Cardiac muscle cell (in vitro differentiated cells and primary cell): Measurements from ENCODE around the gene DTNA. TPM values are rescaled to one million over a fixed set of nuclear protein-coding genes. Genes with fewer than 3 reads are reported as not detected.

Experiments
- DNase-seq, 2 donors: peaks; one replicate each; pipeline versions ENCODE4 v3.0.0 to v3.0.0-alpha.2; 2010 to 2017; ENCODE audit warnings: low read depth in 1 of 2, low spot score in 1 of 2
- H3K27ac ChIP-seq: fragments of 200-600 bp; sonication (generic); 2 replicates; pipeline ENCODE4 v1.5.1; 2016
- H3K27me3 ChIP-seq: fragments of 200-600 bp; sonication (generic); 2 replicates; pipeline ENCODE4 v1.6.0; 2016; ENCODE audit warnings: control low read depth
- H3K36me3 ChIP-seq: fragments of 200-600 bp; sonication (generic); 2 replicates; pipeline ENCODE4 v1.5.1; 2016; ENCODE audit warnings: control low read depth
- H3K4me1 ChIP-seq: fragments of 200-600 bp; sonication (generic); 2 replicates; pipeline ENCODE4 v1.8.1; 2017; ENCODE audit warnings: low read depth, mild to moderate bottlenecking, mixed run types
- H3K4me3 ChIP-seq: fragments of 200-600 bp; sonication (generic); 2 replicates; pipeline ENCODE4 v1.5.1; 2016; ENCODE audit warnings: mild to moderate bottlenecking
- H3K9me3 ChIP-seq: fragments of 200-600 bp; sonication (generic); 2 replicates; pipeline ENCODE4 v1.5.1; 2017; ENCODE audit warnings: low read depth, mild to moderate bottlenecking, control low read depth
- polyA plus RNA-seq: library from polyadenylated mRNA; unstranded; fragments of >200 nt; fragmentation: Nextera tagmentation; extraction: Ambion mirVana; gene quantifications from 2 replicates; pipeline ENCODE4 v1.2.1, GENCODE V29; 2016
- total RNA-seq: library from RNA; depleted of rRNA; stranded (reverse); fragments of >200 nt; gene quantifications from 2 replicates; pipeline ENCODE4 v1.2.3, GENCODE V29; 2016
- TF ChIP-seq, protein P1 (sequence below): IDR thresholded peaks from 2 replicates; pipeline ENCODE4 v1.5.1; 2012; ENCODE audit warnings: low read depth, mild to moderate bottlenecking, low read length

DTNA gene
- total and polyA plus RNA-seq, 2 experiments from 2014 or later: 19.6 to 34.6 TPM

DNA sequence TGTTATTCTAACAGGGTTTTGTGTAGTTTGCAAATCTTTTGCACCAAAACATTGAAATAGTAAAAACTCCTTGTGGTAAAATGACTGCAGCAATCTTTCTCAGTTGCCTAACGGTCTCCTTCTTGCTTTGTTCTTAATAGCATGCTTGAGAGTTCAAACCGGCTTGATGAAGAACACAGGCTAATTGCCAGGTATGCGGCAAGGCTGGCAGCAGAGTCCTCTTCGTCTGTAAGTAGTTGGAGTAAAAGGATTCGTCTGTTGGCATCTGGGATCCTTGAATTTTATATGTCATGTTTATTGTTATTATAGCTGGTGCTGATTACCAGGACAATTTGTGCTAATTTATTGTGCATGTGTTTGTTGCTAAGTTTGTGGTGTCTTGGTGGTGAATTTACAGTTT is 138.1 kb downstream of the DTNA start:
- H3K4me3 ChIP-seq: no peak overlapping the region
- TF ChIP-seq, protein P1, sequence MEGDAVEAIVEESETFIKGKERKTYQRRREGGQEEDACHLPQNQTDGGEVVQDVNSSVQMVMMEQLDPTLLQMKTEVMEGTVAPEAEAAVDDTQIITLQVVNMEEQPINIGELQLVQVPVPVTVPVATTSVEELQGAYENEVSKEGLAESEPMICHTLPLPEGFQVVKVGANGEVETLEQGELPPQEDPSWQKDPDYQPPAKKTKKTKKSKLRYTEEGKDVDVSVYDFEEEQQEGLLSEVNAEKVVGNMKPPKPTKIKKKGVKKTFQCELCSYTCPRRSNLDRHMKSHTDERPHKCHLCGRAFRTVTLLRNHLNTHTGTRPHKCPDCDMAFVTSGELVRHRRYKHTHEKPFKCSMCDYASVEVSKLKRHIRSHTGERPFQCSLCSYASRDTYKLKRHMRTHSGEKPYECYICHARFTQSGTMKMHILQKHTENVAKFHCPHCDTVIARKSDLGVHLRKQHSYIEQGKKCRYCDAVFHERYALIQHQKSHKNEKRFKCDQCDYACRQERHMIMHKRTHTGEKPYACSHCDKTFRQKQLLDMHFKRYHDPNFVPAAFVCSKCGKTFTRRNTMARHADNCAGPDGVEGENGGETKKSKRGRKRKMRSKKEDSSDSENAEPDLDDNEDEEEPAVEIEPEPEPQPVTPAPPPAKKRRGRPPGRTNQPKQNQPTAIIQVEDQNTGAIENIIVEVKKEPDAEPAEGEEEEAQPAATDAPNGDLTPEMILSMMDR: no peak
- no peak for DNase-seq
- H3K27ac ChIP-seq: no peak overlapping the region
- H3K4me1 ChIP-seq: no peaks in the 10 kb centered on the region
- no peaks in the 10 kb centered on the region for H3K27me3 ChIP-seq
- H3K36me3 ChIP-seq: no peaks in the 10 kb centered on the region
- no peaks in the 10 kb centered on the region for H3K9me3 ChIP-seq

DNA sequence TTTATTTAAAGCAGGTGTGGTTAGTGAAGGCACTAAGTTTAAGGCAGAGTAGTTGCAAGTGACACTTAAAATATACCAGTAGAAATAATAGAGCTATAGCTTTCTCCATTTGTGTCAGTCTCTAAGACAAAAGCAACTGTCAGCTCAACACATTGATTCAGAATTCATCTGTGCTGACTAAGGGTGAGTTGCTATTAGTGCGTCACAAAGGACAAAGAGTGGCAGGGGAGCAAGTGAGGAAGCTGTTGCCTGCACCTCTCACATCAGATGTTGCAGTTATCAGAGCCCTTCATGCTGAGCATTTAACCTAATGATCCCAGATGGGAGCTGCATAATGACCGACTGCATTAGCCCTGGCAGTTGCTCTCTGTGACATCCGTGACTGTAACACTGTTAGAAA is 138.6 kb downstream of the DTNA start:
- Histone ChIP-seq H3K27ac (no peak overlapping the region), H3K4me1 (no peaks in the 10 kb centered on the region), H3K9me3 (no peaks in the 10 kb centered on the region), H3K36me3 (no peaks in the 10 kb centered on the region), H3K27me3 (no peaks in the 10 kb centered on the region), H3K4me3 (no peak overlapping the region)
- no peak for DNase-seq
- TF ChIP-seq, protein P1: no peak

DNA sequence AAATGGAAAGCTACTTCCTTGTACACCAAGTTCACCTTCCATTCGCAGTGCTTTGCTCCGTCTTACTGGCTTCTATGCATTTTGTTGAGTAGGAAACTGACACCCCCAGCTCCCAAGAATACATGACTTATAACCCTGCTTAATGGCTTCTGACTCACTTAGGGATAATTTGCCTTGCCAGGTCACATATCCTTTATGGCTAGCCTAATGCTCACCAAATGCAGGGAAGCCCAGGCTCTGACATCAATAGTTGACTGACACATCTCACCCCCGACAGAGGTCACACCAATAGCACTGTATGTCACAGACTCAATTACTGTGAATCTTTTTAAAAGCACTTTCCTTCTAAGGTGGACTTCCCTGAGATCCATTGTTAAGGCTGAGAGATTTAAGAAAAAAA is 147.2 kb downstream of the DTNA start:
- H3K9me3 ChIP-seq: no peaks in the 10 kb centered on the region
- TF ChIP-seq, protein P1: no peak
- no peak overlapping the region for H3K27ac ChIP-seq
- H3K4me1 ChIP-seq: no peaks in the 10 kb centered on the region
- H3K4me3 ChIP-seq: no peak overlapping the region
- DNase-seq: no peak
- H3K27me3 ChIP-seq: no peaks in the 10 kb centered on the region
- no peaks in the 10 kb centered on the region for H3K36me3 ChIP-seq

DNA sequence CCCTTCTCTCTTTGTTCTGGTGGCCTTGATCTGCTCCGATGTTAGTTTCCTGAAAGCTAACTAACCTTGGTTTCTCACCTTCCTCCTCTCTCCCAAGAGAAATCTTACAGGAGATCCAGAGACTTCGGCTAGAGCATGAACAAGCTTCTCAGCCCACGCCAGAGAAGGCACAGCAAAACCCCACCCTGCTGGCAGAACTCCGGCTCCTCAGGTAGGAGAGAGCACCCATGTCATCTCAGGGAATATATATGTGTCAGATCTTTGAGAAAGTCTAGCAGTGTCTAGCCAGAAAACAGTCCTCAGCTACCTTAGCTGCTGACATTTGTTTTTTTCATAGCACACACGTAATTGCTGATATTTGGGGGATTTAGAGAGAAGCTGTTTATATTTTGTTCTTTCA is 148.1 kb downstream of the DTNA start:
- H3K9me3 ChIP-seq: no peaks in the 10 kb centered on the region
- H3K4me3 ChIP-seq: no peak overlapping the region
- no peaks in the 10 kb centered on the region for H3K36me3 ChIP-seq
- TF ChIP-seq, protein P1: no peak
- no peak overlapping the region for H3K27ac ChIP-seq
- no peak for DNase-seq
- H3K27me3 ChIP-seq: no peaks in the 10 kb centered on the region
- H3K4me1 ChIP-seq: no peaks in the 10 kb centered on the region

DNA sequence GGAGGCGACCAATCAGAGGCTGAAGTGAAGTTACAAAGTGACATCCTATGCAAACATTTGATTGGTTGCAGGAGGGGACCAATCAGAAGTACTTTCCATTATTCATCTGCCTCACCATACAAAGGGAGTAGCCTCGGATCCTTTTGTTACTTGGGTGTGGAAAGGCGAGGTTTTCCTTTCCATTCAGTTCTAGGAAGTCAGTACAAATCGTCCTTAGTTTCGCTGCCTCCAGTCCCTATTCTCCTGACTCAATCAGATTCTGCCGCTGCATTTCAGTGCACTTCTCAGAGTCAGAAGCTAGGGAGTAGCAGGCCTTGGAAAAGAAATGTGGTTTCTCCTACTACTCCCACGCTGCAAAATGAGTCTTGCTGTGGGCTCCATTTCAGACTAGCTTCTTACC is 149.4 kb downstream of the DTNA start:
- TF ChIP-seq, protein P1: no peak

DNA sequence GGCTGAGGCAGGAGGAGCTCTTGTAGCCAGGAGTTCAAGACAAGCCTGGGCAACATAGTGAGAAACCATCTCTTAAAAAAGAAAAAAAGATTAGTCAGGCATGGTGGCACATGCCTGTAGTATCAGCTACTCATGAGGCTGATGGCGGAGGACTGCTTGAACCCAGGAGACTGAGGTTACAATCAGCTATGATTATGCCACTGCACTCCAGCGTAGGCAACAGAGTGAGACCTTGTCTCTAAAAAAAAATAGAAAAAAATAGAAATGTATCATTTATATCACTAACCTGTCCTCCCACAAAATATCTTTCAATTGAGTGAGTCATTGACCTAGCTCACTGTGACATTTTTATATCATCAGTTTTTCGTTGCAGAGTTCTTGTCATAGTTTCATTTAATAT is 152.5 kb downstream of the DTNA start:
- TF ChIP-seq, protein P1: no peak
- no peaks in the 10 kb centered on the region for H3K27me3 ChIP-seq
- H3K27ac ChIP-seq: no peak overlapping the region
- H3K4me1 ChIP-seq: no peaks in the 10 kb centered on the region
- no peaks in the 10 kb centered on the region for H3K36me3 ChIP-seq
- no peak for DNase-seq
- no peak overlapping the region for H3K4me3 ChIP-seq
- H3K9me3 ChIP-seq: no peaks in the 10 kb centered on the region

More for the DNA sequence above, 149.4 kb downstream of the DTNA start:
- Histone ChIP-seq H3K4me3 (no peak overlapping the region), H3K4me1 (no peaks in the 10 kb centered on the region), H3K36me3 (no peaks in the 10 kb centered on the region), H3K27me3 (no peaks in the 10 kb centered on the region), H3K27ac (no peak overlapping the region), H3K9me3 (no peaks in the 10 kb centered on the region)
- no peak for DNase-seq
